H1 (cell line): Measurements from ENCODE around the gene TOR1AIP1. TPM values are rescaled to one million over a fixed set of nuclear protein-coding genes. Genes with fewer than 3 reads are reported as not detected.

ENCODE experiments used
- CTCF ChIA-PET: fragments of 300-600 bp; sonication (Branson Sonifier 250); formaldehyde crosslinking; loops from one replicate; lab custom pipeline; 2021; ENCODE audit not compliant: partially characterized antibody; lab: Charles Lee
- POLR2A ChIA-PET: fragments of 300-600 bp; sonication (Branson Sonifier 250); formaldehyde crosslinking; loops from one replicate; lab custom pipeline; 2021; ENCODE audit warnings: inconsistent platforms; ENCODE audit not compliant: partially characterized antibody; lab: Charles Lee
- DNase-seq, 2 experiments: peaks; one replicate each; pipeline versions ENCODE4 v3.0.0 to v3.0.0-alpha.2; 2010 to 2022; ENCODE audit warnings: low spot score in 2 of 2, low read depth in 1 of 2, mixed read lengths in 1 of 2
- FAIRE-seq: peaks from 2 replicates; lab custom pipeline; 2011; peaks lifted over from hg19 to GRCh38; lab: Jason Lieb, UNC
- H2AFZ ChIP-seq: 2 replicates; pipeline ENCODE4 v1.8.1; 2012; ENCODE audit warnings: low read length, inconsistent platforms
- H2AK5ac ChIP-seq: 2 replicates; pipeline ENCODE4 v1.6.1; 2013; ENCODE audit warnings: low read depth, low read length
- H2BK120ac ChIP-seq: replicated peaks from 2 replicates; pipeline ENCODE3; 2013; ENCODE audit warnings: low read depth, low read length, inconsistent platforms
- H2BK12ac ChIP-seq: 2 replicates; pipeline ENCODE4 v1.6.1; 2013; ENCODE audit warnings: low read depth, low read length
- H2BK15ac ChIP-seq: 2 replicates; pipeline ENCODE4 v1.6.1; 2013; ENCODE audit warnings: low read length
- H2BK20ac ChIP-seq: 2 replicates; pipeline ENCODE4 v1.6.1; 2013; ENCODE audit warnings: low read length
- H2BK5ac ChIP-seq: 2 replicates; pipeline ENCODE4 v1.6.1; 2013; ENCODE audit warnings: low read depth, low read length
- H3K14ac ChIP-seq: 2 replicates; pipeline ENCODE4 v1.6.1; 2013; ENCODE audit warnings: inconsistent platforms; ENCODE audit not compliant: insufficient read length
- H3K18ac ChIP-seq: 2 replicates; pipeline ENCODE4 v1.6.1; 2013; ENCODE audit warnings: low read length; ENCODE audit errors: extremely low read depth
- H3K23ac ChIP-seq: 2 replicates; pipeline ENCODE4 v1.6.1; 2013; ENCODE audit warnings: inconsistent platforms; ENCODE audit not compliant: insufficient read length
- H3K23me2 ChIP-seq: 2 replicates; pipeline ENCODE4 v1.6.1; 2013; ENCODE audit warnings: low read depth, low read length
- H3K27ac ChIP-seq: 2 replicates; pipeline ENCODE4 v1.6.1; 2011; ENCODE audit warnings: low read depth, low read length, inconsistent platforms
- H3K27me3 ChIP-seq, 4 experiments: replicated peaks in 1 of 4; 1 replicate in 1 of 4; 2 replicates in 3 of 4; pipeline versions ENCODE4 v1.6.1 to v1.8.1; 2011 to 2013; ENCODE audit warnings: low read length in 3 of 4, mild to moderate bottlenecking in 3 of 4, inconsistent platforms in 2 of 4, mixed read lengths in 2 of 4, moderate library complexity in 1 of 4; ENCODE audit not compliant: control insufficient read depth in 3 of 4, insufficient read depth in 3 of 4; ENCODE audit errors: extremely low read depth in 1 of 4
- H3K36me3 ChIP-seq, 4 experiments: 2 replicates each; pipeline versions ENCODE4 v1.6.1 to v1.8.1; 2011 to 2013; ENCODE audit warnings: mild to moderate bottlenecking in 4 of 4, low read length in 3 of 4, moderate library complexity in 2 of 4, control low read depth in 1 of 4, inconsistent platforms in 1 of 4; ENCODE audit not compliant: insufficient read depth in 4 of 4, control insufficient read depth in 2 of 4
- H3K4ac ChIP-seq: replicated peaks from 2 replicates; pipeline ENCODE3; 2013; ENCODE audit warnings: low read length, low read depth, mixed read lengths, inconsistent platforms; ENCODE audit not compliant: insufficient read length
- H3K4me1 ChIP-seq, 4 experiments: replicated peaks in 1 of 4; 1 replicate in 1 of 4; 2 replicates in 3 of 4; pipeline versions ENCODE4 v1.6.1 to v1.8.1; 2011 to 2013; ENCODE audit warnings: low read length in 3 of 4, inconsistent platforms in 2 of 4, mixed read lengths in 1 of 4; ENCODE audit not compliant: insufficient read depth in 4 of 4, control insufficient read depth in 3 of 4
- H3K4me2 ChIP-seq, 2 experiments: 2 replicates each; pipeline versions ENCODE4 v1.6.1 to v1.8.1; 2011 to 2013; ENCODE audit warnings: low read depth in 2 of 2, low read length in 2 of 2, control low read depth in 1 of 2, inconsistent platforms in 1 of 2, mild to moderate bottlenecking in 1 of 2; ENCODE audit not compliant: insufficient read depth in 1 of 2
- H3K4me3 ChIP-seq, 4 experiments: fragments of 200-600, 300-600 bp in 1 of 4; sonication (generic), shearing (Covaris generic), sonication (Bioruptor Twin) in 1 of 4; 2 replicates each; pipeline versions ENCODE4 v1.5.1 to v1.8.1; 2011 to 2016; ENCODE audit warnings: low read length in 4 of 4, low read depth in 3 of 4, control low read depth in 2 of 4, inconsistent platforms in 2 of 4, mild to moderate bottlenecking in 2 of 4, mixed read lengths in 1 of 4, moderate library complexity in 1 of 4; ENCODE audit not compliant: insufficient read depth in 2 of 4; ENCODE audit errors: extremely low read depth in 1 of 4
- H3K56ac ChIP-seq: replicated peaks from 2 replicates; pipeline ENCODE3; 2013; ENCODE audit warnings: low read depth, mild to moderate bottlenecking, mixed read lengths, low read length, inconsistent platforms; ENCODE audit not compliant: insufficient read length
- H3K79me1 ChIP-seq: 2 replicates; pipeline ENCODE4 v1.6.1; 2013; ENCODE audit warnings: low read depth, low read length, control low read depth
- H3K79me2 ChIP-seq, 2 experiments: 2 replicates each; pipeline versions ENCODE4 v1.6.1 to v1.8.1; 2012 to 2013; ENCODE audit warnings: low read length in 2 of 2, mild to moderate bottlenecking in 2 of 2, inconsistent platforms in 1 of 2; ENCODE audit not compliant: insufficient read depth in 2 of 2, control insufficient read depth in 1 of 2
- H3K9ac ChIP-seq, 4 experiments: replicated peaks in 1 of 4; 1 replicate in 1 of 4; 2 replicates in 3 of 4; pipeline versions ENCODE4 v1.6.1 to v1.8.1; 2011 to 2013; ENCODE audit warnings: low read depth in 3 of 4, low read length in 3 of 4, control low read depth in 2 of 4, mild to moderate bottlenecking in 2 of 4, moderate library complexity in 2 of 4, inconsistent platforms in 1 of 4; ENCODE audit errors: extremely low read depth in 1 of 4
- H3K9me3 ChIP-seq, 2 experiments: 2 replicates each; pipeline versions ENCODE4 v1.6.1 to v1.8.1; 2012 to 2013; ENCODE audit warnings: mild to moderate bottlenecking in 2 of 2, moderate library complexity in 2 of 2, control low read depth in 1 of 2, inconsistent platforms in 1 of 2, low read depth in 1 of 2, low read length in 1 of 2, mixed read lengths in 1 of 2; ENCODE audit not compliant: insufficient read depth in 2 of 2
- H4K20me1 ChIP-seq, 2 experiments: replicated peaks in 1 of 2; 2 replicates each; pipeline versions ENCODE3 to v1.8.1; 2011 to 2013; ENCODE audit warnings: inconsistent platforms in 2 of 2, low read length in 2 of 2, mild to moderate bottlenecking in 1 of 2; ENCODE audit not compliant: insufficient read depth in 2 of 2, control insufficient read depth in 1 of 2
- H4K5ac ChIP-seq: 2 replicates; pipeline ENCODE4 v1.6.1; 2013; ENCODE audit warnings: low read length, low read depth, mixed read lengths, inconsistent platforms; ENCODE audit not compliant: insufficient read length
- H4K8ac ChIP-seq: 2 replicates; pipeline ENCODE4 v1.8.0; 2013; ENCODE audit warnings: mild to moderate bottlenecking, moderate library complexity, low read length, inconsistent platforms; ENCODE audit not compliant: insufficient read depth; ENCODE audit errors: extremely low read depth
- H4K91ac ChIP-seq: replicated peaks from 2 replicates; pipeline ENCODE3; 2013; ENCODE audit warnings: low read length, mixed read lengths, inconsistent platforms; ENCODE audit not compliant: insufficient read length
- BRCA1 ChIP-seq: IDR thresholded peaks from 2 replicates; pipeline ENCODE4 v1.6.1; 2012; ENCODE audit warnings: low read depth, low read length, improper control_type of control experiment
- CTBP2 ChIP-seq: IDR thresholded peaks from 2 replicates; pipeline ENCODE4 v1.7.0; 2011; ENCODE audit warnings: borderline replicate concordance, mild to moderate bottlenecking, moderate library complexity, mixed read lengths, low read length; ENCODE audit not compliant: insufficient read depth, insufficient read length
- GABPA ChIP-seq: IDR thresholded peaks from 2 replicates; pipeline ENCODE4 v1.6.1; 2011; ENCODE audit warnings: mild to moderate bottlenecking, low read length, moderate library complexity, borderline replicate concordance; ENCODE audit not compliant: insufficient read depth
- HDAC6 ChIP-seq: IDR thresholded peaks from one replicate; pipeline ENCODE4 v1.7.1; 2012; ENCODE audit warnings: low read depth, mild to moderate bottlenecking, inconsistent platforms, low read length, moderate library complexity
- KDM1A ChIP-seq: fragments of 200-600, 300-600 bp; sonication (generic); IDR thresholded peaks from 2 replicates; pipeline ENCODE4 v1.7.1; 2016; ENCODE audit warnings: mild to moderate bottlenecking, low read length, borderline replicate concordance
- NRF1 ChIP-seq: IDR thresholded peaks from 2 replicates; pipeline ENCODE4 v1.6.1; 2011; ENCODE audit warnings: mild to moderate bottlenecking, low read depth, low read length, improper control_type of control experiment
- POLR2AphosphoS5 ChIP-seq: IDR thresholded peaks from 2 replicates; pipeline ENCODE4 v1.6.1; 2011; ENCODE audit warnings: low read depth, low read length
- POU5F1 ChIP-seq: IDR thresholded peaks from 2 replicates; pipeline ENCODE4 v1.6.1; 2011; ENCODE audit warnings: low read depth, mild to moderate bottlenecking, low read length, moderate library complexity
- SRF ChIP-seq: IDR thresholded peaks from 2 replicates; pipeline ENCODE4 v1.6.1; 2011; ENCODE audit warnings: mild to moderate bottlenecking, low read depth, low read length, moderate library complexity
- USF2 ChIP-seq: IDR thresholded peaks from 2 replicates; pipeline ENCODE4 v1.6.1; 2011; ENCODE audit warnings: low read length, improper control_type of control experiment
- WGBS, 2 experiments: shearing (Covaris generic) in 1 of 2; methylation state at CpG; one replicate each; pipeline versions ENCODE4 v1.1.6 to v1.1.7; 2013 to 2015; ENCODE audit warnings: low lambda C conversion rate in 2 of 2, mixed read lengths in 2 of 2, inconsistent platforms in 1 of 2, low coverage in 1 of 2, missing lambda C conversion rate in 1 of 2; ENCODE audit not compliant: insufficient replicate concordance in 2 of 2, insufficient coverage in 1 of 2, insufficient read length in 1 of 2; ENCODE audit errors: extremely low coverage in 1 of 2, missing lambda C conversion rate in 1 of 2; 5-methylcytosine and 5-hydroxymethylcytosine counted together
- polyA plus RNA-seq, 7 experiments: library from polyadenylated mRNA; depleted of rRNA in 3 of 7; stranded (reverse) in 5 of 7; unstranded in 2 of 7; fragments of >200 nt in 5 of 7; fragments of 200-250 nt in 2 of 7; gene quantifications; 1 replicate in 5 of 7; 2 replicates in 1 of 7; 4 replicates in 1 of 7; pipeline versions ENCODE4 v1.2.1 to v1.2.3, GENCODE V29; 2011 to 2013; ENCODE audit warnings: missing spikeins in 2 of 7, mixed read lengths in 2 of 7
- total RNA-seq: library from RNA; stranded (reverse); fragmentation: NEBNext Ultra II Directional; extraction: Animal tissue kit (Norgen Biotek cat#: 25700); gene quantifications from 2 replicates; pipeline ENCODE4 v1.2.1, GENCODE V29; 2021

Gene TOR1AIP1
- total and polyA plus RNA-seq, 2 of the 8 experiments (the other 6 are each of a cell fraction or from before 2014, with no cell fraction given): 5.7 to 22.8 TPM

GRCh38 chr1:179875596-179876299 lies 6.3 kb upstream of the TOR1AIP1 start:
- H3K4me3 ChIP-seq: peak overlapping the region in 1 of 4 experiments; percentile 94; a peak in 1 of 8 replicates
- no peak overlapping the region for H2BK12ac ChIP-seq
- H3K56ac ChIP-seq: no peak overlapping the region
- H3K14ac ChIP-seq: no peak overlapping the region
- no peak overlapping the region for H2AK5ac ChIP-seq
- no peaks in the 10 kb centered on the region for H3K23me2 ChIP-seq
- no peaks in the 10 kb centered on the region for H3K27me3 ChIP-seq
- H3K23ac ChIP-seq: no peak overlapping the region
- no peaks in the 10 kb centered on the region for H3K9me3 ChIP-seq
- H3K18ac ChIP-seq: no peak overlapping the region
- H4K8ac ChIP-seq: no peak overlapping the region
- no peak overlapping the region for H3K9ac ChIP-seq
- peaks cover 8% of the 10 kb centered on the region; the same call in 1 of the 2 replicates for H3K79me1 ChIP-seq
- no peak overlapping the region for H3K4ac ChIP-seq
- H2BK20ac ChIP-seq: no peak overlapping the region
- DNase-seq (no peak), FAIRE-seq (no peak)
- peaks cover 2 to 12% (median 7%) of the 10 kb centered on the region in 4 experiments; a peak in 5 of 8 replicates for H3K36me3 ChIP-seq
- CTCF ChIA-PET: interaction anchor here (0.7 to 1.0 kb wide), 3 partner anchors 9 to 312 kb away, joined by 3 read pairs; no protein-coding TSS in a partner anchor
- no peak overlapping the region for H2BK15ac ChIP-seq
- no peak overlapping the region for H4K5ac ChIP-seq
- peak overlapping the region in 1 of 2 experiments; percentile 70; a peak in 1 of 4 replicates for H3K4me2 ChIP-seq
- peaks cover 0 to 3% (median 0%) of the 10 kb centered on the region in 4 experiments; a peak in 1 of 7 replicates for H3K4me1 ChIP-seq
- H2BK120ac ChIP-seq: no peak overlapping the region
- H2BK5ac ChIP-seq: no peak overlapping the region
- H3K27ac ChIP-seq: no peak overlapping the region
- H4K20me1 ChIP-seq: peaks cover 0 to 3% of the 10 kb centered on the region in 2 experiments
- no peak overlapping the region for H4K91ac ChIP-seq
- H2AFZ ChIP-seq: no peak overlapping the region
- 87% methylated on average over 4 of the region's 4 CpGs; no CpG with 5 or more reads in 1 of the 2 experiments for WGBS, 2 experiments
- TF ChIP-seq HDAC6: no peak
- no peak for TF ChIP-seq NRF1
- TF ChIP-seq KDM1A: no peak
- TF ChIP-seq USF2: no peak
- TF ChIP-seq POLR2AphosphoS5: no peak
- no peak for TF ChIP-seq CTBP2
- no peak for TF ChIP-seq POU5F1
- no peak for TF ChIP-seq GABPA
- no peak for TF ChIP-seq BRCA1
- no peak for TF ChIP-seq SRF
- H3K79me2 ChIP-seq: peaks cover 0 to 64% of the 10 kb centered on the region in 2 experiments; a peak in 2 of 4 replicates
- POLR2A ChIA-PET: interaction anchor here (1.5 kb wide), 1 partner anchor 38 kb away, joined by 3 read pairs; no protein-coding TSS in a partner anchor
